ENCODE data around the gene FBLN5.
"Not testable (repeated sequence)": the region's sequence is repeated elsewhere in the genome, so short reads cannot be mapped to it uniquely, and the experiment has no call there.

FBLN5 gene

DNA sequence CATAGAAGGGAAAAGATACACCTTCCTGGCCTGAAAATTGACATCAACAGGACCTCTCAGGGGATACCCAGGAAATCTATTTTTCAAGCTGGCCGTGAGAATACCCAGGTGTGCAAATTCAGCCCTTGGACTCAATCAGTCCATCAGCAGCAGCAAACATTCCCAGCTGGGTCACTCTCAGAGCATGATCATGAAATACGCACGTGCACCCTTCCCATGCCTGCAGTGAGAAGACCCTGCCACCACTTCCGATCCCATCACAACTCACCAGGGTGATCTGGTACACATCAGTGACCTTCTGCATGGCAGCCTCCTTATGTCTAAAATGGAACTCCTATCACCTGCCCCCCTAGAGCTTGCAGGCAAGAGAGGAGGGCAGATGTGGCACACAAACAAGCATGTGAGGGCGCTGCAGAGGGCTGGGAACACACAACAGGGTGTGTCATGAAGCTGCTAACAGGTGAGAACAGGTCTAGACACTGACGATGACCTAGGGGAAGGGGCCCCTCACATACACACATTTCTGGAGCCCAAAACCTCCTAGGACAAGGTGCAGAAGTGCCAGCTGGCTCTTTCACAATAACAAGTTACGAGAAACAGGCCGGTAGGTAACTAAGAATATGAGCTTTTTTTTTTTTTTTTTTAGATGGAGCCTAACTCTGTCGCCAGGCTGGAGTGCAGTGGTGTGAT, 42.4 kb downstream of the FBLN5 start:
- DNase-seq: no peak

DNA sequence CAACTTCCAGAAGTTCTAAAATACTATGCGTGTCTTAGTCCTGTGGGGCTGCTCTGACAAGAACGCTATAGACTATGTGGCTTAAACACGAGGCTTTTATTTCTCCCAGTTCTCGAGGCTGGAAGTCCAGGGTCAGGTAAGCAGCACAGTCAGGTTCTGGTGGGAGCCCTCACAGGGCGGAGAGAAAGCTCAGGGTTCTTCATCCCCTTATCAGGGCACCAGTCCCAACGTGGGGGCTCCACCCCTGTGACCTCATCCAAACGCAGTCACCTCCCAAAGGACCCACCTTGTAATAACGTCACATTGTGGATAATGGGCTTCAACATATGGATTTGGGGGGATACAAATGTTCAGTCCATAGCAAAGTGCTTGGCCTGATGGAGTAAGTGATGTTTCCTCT, 43.0 kb downstream of the FBLN5 start:
- no peak for DNase-seq

DNA sequence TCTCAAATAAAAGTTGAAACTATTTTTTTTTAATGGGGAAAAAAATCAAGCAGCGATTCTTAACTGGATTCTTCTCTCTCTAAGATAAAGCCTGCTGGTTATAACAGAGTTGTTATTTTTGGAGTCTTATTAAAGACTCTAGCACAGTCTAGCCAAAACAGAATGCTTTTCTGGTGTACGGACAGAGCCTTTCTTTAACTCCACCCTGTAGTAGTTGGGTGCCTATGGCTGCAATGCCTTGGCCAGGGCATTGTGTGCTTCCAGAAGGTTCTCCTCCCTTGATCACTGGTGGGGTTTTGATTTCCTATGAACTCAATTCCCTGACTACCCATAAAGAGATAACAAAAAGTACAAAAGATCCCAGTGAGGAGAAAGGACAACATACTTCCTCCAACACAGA, 44.4 kb downstream of the FBLN5 start:
- DNase-seq: no peak

DNA sequence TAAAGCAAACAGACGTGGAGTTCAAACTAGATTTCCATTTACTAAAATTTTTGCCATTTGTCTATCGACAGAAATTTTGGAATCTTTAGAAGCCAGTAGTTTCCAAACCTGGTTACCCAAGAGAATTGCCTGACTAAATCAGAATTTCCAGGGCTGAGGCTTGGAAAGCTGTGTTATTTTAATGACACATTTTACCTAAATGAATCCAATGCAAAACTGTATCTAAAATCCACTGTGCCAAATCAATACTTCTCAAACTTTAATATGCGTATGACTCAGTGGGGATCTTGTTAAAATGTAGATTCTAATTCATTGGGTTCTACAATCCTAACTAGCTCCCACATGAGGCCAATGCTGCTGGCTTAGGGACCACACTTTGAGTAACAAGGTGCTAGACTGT, 45.2 kb downstream of the FBLN5 start:
- no peak for DNase-seq

GRCh38 chr14:91901449-91902226, 45.9 kb downstream of the FBLN5 start:
- no peak for DNase-seq

DNA sequence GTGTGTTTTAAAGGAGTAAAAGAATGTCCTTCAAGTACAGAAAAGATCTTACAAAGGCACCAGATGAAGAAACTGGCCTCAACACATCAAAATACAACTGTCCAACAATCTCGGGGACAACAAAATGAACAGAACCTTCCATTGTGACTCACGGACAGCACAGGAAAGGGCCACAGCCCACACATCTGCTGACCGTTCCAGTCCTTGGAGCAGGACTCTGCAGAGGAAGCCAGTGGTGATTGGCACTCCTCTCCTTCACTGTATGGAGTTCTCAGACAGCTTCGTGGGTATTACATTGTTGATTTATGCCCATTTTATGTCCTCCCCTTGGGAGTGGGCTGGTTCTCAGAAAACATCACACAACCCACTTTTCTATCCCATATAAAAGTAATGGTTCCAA, 47.7 kb downstream of the FBLN5 start:
- no peak for DNase-seq

- DNase-seq: no peak
These were observed 48.3 kb downstream of the FBLN5 start for GRCh38 chr14:91899213-91899612.

DNA sequence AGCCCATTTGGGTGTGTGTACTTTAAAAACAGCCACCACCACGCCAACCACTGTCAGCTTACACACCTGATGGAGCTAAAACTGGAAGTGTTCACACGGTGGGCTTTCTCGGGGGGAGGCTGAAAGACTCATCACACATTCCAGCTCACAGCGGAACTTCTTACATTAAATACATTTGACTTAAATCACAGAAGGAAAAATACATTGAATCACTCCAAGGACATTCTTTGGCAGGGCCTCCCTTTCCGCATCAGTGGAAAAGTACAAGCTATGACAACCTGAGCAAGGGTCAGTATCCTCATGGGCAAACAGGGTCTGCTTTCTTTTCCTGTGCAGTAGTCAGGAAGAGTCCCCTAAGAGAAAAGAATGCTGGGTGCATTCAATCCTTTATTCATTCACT, 49.1 kb downstream of the FBLN5 start:
- DNase-seq: no peak

- not testable (repeated sequence) for DNase-seq
These were observed 49.8 kb downstream of the FBLN5 start for GRCh38 chr14:91897716-91898115.

- peak; percentile 55 for DNase-seq
These were observed 50.3 kb downstream of the FBLN5 start for GRCh38 chr14:91897106-91897701.

DNA sequence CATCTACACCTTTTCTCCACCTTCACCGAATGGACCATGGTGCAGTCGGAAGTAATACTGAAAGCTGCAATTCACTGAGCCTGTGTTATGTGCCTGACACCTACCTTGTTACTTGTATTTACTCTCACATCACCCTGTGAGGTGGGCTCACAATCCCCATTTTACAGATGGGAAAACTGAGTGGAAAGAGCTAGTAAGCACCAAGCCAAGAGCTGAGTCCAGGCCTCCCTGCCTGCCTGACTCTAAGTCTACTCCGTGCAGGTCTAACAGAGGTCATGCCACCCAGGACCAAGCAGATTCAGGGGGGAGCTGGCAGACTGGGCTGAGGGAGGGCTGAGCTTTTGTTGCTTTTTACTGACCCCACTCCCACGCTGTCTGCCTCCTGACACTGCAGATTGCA, 51.1 kb downstream of the FBLN5 start:
- no peak for DNase-seq

DNA sequence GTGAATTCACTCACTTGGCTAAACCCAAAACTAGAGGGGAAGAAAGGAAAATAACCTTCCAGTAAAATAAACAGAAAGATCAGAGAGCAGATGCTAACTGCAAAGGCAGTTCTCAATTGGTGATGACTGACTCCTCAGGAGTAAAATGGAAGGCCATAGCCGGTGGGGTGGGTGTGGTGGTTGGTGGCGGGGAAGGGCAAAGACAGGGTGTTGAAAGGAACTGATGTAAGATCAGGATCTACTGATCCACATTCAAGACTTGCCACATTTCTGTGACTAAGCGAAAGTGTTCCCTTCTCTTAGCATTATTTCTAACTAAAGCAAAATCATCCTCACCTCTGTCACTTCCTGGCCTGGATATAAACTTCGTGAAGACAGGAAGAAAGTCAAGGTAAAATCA, 53.8 kb downstream of the FBLN5 start:
- no peak for DNase-seq

GRCh38 chr14:91893007-91893406, 54.5 kb downstream of the FBLN5 start:
- DNase-seq: no peak

DNA sequence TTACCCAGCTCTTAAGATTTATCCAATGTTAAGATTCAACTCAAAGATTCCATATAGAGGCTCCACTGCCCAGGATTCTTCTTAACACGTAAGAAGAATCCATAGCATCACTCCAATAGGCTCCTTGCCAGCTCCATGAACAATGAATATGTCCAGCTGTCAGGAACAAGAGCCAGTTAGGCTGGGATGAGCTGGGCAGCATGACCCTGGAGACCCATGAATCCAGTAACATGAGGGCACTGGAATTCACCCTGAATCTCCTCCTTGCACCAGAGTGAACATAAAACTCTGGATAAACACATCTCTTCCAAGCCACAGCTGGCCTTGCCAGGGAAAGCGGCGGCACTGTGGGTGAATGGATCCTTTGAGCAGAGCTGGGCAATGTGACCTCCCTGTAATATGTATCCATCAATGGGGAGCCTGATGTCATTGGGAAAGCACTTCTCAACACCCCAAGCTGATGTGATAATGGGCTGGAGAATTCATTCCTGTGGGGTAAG, 55.7 kb downstream of the FBLN5 start:
- DNase-seq: peak; percentile 43

GRCh38 chr14:91891101-91891500, 56.4 kb downstream of the FBLN5 start:
- DNase-seq: no peak

DNA sequence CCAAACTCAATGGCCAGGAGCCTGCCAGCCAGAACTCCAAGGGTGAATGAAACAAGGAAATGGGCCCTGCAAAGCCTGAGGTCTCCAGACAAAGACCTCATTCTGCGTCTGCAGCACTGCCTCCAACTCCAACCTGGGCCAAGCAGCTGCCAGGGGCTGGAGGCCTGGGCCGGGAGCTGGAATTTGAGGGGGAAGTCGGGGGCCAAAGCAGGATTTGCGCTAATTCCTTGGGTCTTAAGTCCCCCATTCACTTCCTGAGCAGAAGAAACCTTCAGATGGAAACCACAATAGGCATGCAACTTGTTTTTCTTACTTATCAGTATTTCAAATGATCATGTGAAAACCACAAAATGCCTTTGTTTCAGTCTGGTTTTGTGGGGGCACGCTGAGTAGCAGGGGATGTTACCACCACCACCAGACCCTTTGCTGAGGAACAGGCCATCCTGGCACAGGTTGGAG, 57.2 kb downstream of the FBLN5 start:
- no peak for DNase-seq

- no peak for DNase-seq
These were observed 57.9 kb downstream of the FBLN5 start for GRCh38 chr14:91889477-91890211.

DNA sequence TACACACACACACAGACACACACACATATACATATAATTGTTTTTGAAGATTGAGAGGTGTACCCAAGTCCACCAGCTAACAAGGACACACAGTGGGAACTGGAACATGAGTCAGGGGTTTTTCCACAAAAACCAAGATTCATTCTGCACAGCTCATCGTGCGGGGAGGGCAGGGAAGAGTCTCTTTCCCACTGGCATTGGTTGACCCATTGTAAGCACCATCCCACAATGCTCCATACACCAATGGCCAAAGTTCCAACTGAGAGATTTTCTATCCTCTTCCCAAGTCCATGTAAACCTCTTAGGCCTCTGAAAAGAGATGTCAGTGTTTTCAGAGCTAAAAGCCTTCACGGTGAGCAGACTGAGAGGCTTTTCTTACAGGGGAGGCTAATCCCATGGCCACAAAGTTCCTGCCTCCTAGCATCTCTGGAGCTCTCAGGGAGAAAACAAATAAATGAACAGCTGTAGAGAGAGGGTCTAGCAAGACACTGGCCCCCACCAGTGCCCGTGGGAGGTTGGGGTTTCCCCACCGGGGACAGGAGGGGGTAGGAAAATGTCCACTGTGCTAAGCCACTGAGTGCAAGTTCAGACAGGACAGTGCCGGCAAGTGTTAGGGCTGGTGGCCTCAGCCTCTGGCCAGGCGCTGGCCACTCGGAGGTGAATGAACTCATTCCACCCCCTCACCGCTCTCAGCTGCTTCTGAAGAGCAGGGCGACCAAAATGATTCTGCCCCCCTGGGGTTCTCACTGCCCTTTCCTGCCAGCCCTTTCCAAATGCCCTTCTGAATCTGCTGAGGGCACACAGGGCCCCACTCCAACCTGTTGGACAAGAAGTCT, 58.6 kb downstream of the FBLN5 start:
- no peak for DNase-seq

- no peak for DNase-seq
These were observed 60.5 kb downstream of the FBLN5 start for GRCh38 chr14:91886961-91887360.

GRCh38 chr14:91885839-91886238, 61.7 kb downstream of the FBLN5 start:
- DNase-seq: no peak

DNA sequence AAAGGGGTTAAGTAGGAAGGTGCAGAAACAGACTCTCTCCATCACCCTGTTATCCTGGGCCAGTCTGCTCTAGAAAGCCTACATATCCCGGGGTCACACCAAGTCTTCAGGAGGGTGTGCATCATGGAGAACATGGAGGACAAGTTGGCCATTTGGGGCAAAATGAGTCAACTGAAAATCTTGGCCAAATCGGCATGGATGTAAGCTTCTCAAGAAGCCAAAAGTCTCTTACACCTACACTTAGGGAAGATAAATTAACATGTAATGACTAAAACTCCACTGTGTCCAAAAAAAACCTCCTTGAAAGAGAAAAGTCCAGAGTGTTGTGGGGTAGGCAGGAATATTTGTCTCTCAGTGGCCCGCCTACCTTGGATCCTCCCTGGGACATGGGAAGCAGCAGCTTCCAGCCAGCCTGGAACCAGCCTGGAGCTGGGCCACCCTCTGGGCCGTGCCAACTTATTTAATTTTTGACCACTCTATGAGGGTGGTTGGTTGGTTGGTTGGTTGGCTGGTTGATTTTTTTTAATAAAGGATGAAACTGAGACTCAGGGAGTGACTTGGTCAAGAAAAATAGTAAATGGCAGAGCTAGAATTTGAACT, 62.3 kb downstream of the FBLN5 start:
- DNase-seq: no peak

- DNase-seq: no peak
These were observed 62.8 kb downstream of the FBLN5 start for GRCh38 chr14:91884664-91885063.

Data from fibroblast of skin of scalp (primary cell).